GM15510 (cell line): Measurements from ENCODE around the gene NRDE2.

ENCODE experiments used
- POLR2A ChIP-seq: IDR thresholded peaks from 3 replicates; pipeline ENCODE4 v1.6.1; 2011; ENCODE audit warnings: borderline replicate concordance; ENCODE audit not compliant: insufficient read length; ENCODE audit errors: extremely low read depth

NRDE2 gene

DNA sequence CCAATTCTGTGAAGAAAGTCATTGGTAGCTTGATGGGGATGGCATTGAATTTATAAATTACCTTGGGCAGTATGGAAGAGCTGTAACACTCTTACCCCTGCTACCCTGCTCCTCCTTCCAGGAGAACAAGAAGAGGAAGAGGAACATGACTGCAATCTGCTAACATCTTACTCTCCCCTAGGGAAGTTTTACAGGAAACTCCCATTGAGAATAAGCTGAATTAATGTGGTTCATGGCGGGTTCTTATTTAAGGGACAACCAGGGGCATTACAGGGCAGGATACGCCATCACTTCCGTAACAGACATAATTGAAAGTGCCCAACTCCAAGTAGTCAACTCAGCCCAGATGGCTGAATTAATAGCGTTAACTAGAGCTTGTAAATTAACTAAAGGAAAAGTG is 84.8 kb downstream of the NRDE2 start:
- TF ChIP-seq POLR2A, result no peak

- no peak for TF ChIP-seq POLR2A
Measured at GRCh38 chr14:90242444-90242843, 89.3 kb downstream of the NRDE2 start.

DNA sequence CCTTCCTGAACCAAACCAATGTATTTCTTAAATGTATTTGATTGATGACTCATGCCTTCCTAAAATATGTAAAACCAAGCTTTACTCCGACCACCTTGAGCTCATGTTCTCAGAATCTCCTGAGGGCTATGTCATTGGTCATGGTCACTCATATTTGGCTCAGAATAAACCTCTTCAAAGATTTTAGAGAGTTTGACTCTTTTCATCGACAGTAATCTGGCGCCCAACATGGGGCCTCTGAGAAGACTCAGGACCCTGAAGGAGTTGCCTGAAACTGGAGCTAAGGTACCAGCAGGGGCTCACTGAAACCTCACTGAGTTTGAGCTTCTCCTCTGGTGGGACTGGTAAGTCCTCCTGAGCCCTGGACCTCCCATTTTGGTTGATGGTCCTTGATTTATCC is 92.6 kb downstream of the NRDE2 start:
- no peak for TF ChIP-seq POLR2A

DNA sequence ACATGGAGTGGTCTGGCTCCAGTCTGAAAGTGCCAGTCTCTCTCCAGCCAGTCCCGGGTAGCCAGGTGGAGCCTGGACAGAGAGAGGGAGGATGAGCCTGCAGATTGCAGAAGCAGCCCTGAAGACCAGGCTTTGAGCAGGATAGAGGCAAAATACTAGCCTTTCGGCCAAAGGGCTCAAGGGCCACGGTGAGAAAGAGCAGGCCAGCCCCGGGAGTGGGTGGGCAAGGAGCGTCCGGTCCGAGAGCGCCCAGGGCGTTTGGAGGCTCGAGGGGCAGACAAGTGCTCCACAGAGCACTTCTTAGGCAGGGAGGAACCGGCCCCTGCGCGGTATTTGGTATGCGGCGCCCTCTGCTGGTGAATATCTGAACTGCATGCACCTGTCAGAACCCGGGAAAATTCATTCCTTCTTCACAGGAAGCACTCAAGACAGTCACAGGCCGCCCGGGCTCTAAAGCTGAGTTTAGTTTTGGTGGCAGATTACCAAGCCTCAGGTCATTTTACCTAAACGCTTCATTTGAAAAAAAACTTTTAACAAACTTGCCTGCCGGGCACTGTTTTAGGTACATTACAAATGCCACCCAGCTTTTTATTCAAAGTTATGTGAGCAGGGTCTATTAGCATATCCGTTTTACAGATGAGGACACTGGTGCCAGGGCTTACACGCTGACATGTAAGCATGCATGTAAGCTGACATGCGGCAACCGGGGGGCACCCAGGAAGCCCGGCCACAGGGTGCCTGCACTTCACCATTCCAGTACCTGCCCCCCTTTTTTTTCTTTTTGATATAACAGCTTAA is 96.4 kb downstream of the NRDE2 start:
- TF ChIP-seq POLR2A, result no peak

GRCh38 chr14:90228478-90228877 is 103.3 kb downstream of the NRDE2 start:
- TF ChIP-seq POLR2A, result no peak
